Thyroid gland (tissue), 4 donors: ENCODE results near the gene RNF19B.

Source experiments
- POLR2A ChIP-seq, 2 donors: fragments of 450-650 bp; IDR thresholded peaks; one replicate each; pipeline ENCODE4 v1.6.1; 2017; ENCODE audit warnings: antibody characterized with exemption in 2 of 2, mild to moderate bottlenecking in 2 of 2, moderate library complexity in 1 of 2
- TF ChIP-seq, protein P1 (sequence below), 6 experiments: fragments of 200-600 bp in 3 of 6; fragments of 450-650 bp in 3 of 6; sonication (generic) in 3 of 6; IDR thresholded peaks; one replicate each; pipeline ENCODE4 v1.5.1; 2016 to 2019; ENCODE audit warnings: antibody characterized with exemption in 6 of 6, mild to moderate bottlenecking in 2 of 6, inconsistent platforms in 1 of 6, moderate library complexity in 1 of 6

DNA sequence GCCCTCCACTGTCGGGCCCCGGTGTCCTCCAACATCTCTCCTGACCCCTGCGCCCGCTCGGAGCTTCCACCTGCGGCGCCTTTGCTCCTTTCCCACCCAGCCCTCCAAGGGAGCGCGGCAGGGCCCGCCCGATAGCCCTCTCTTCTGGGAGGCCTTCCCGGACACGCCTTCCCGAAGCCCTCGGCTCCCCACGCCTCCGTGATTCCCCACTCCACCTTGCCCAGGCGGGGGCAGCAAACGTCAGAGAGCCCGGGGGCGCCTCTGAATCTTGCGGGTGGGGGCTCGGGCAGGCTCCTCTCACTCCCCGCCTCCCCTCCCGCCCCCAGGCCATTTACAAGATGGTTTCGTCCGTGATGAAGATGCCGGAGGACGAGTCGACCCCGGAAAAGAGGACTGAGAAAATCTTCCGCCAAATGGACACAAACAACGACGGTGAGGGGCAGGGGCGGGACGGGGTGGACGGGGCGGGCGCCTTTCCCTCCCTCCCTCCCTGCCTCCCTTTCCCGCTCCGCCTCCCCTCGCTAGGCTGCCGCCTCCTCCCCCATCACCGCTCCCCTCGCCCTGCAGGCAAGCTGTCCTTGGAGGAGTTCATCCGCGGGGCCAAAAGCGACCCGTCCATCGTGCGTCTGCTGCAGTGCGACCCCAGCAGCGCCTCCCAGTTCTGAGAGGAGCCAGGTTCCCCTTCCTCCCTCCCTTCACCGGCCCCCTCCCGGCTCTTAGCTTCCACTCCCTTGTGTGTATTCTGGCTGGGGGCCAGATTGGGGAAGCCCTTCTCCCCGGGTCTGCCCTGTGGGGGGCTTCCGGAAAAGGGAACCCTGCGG lies 71.2 kb downstream of the RNF19B start:
- no peak for TF ChIP-seq POLR2A (IDR thresholded peaks at IDR 0.05)
- TF ChIP-seq, protein P1, sequence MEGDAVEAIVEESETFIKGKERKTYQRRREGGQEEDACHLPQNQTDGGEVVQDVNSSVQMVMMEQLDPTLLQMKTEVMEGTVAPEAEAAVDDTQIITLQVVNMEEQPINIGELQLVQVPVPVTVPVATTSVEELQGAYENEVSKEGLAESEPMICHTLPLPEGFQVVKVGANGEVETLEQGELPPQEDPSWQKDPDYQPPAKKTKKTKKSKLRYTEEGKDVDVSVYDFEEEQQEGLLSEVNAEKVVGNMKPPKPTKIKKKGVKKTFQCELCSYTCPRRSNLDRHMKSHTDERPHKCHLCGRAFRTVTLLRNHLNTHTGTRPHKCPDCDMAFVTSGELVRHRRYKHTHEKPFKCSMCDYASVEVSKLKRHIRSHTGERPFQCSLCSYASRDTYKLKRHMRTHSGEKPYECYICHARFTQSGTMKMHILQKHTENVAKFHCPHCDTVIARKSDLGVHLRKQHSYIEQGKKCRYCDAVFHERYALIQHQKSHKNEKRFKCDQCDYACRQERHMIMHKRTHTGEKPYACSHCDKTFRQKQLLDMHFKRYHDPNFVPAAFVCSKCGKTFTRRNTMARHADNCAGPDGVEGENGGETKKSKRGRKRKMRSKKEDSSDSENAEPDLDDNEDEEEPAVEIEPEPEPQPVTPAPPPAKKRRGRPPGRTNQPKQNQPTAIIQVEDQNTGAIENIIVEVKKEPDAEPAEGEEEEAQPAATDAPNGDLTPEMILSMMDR (IDR thresholded peaks at IDR 0.05): no peak
